MV-4-11 (cell line): ENCODE data around the gene S1PR5.
A peak's percentile ranks its signal among the peaks of the same experiment; 100 is the strongest.

Experiments used
- DNase-seq: peaks from one replicate; lab custom pipeline; 2025; lab: John Stamatoyannopoulos, UW

The S1PR5 gene

DNA sequence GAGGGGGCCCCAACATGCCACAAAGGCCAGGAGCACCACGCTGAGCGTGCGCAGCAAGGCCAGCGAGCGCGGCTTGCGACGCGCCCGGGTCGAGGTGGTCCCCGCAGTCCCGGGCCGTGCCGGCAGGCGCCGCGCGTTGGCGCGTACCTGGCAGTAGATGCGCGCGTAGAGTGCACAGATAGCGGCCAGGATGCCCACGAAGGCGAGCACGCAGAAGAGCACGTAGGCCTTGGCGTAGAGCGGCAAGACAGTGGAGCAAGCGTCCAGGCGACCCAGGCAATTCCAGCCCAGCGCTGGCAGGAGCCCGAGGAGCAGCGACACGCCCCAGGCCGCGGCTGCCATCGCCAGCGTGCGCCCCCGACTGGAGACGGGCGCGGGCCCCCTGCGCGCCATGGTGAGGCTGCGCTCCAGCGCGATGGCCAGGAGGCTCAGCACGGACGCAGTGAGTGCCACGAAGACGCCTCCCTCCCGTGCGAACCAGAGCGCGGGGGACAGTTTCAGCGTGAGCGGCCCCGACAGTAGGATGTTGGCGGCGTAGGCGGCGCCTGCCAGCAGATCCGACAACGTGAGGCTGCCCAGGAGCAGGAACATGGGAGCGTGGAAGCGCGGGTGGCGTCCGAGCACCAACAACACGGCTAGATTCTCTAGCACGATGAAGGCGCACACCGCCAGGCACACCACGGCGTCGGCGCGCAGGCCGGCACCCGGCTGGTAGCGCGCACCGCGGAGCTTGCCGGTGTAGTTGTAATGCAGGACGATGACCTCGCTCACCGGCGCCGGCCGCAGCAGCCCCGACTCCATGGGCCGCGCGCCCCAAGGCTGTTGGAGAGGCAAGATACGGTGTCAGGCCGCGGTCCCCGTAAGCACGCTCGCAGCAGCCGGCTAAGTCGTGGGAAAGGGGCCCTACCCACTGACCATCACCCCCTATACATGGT lies 2.8 kb downstream of the S1PR5 start:
- no peak for DNase-seq

DNA sequence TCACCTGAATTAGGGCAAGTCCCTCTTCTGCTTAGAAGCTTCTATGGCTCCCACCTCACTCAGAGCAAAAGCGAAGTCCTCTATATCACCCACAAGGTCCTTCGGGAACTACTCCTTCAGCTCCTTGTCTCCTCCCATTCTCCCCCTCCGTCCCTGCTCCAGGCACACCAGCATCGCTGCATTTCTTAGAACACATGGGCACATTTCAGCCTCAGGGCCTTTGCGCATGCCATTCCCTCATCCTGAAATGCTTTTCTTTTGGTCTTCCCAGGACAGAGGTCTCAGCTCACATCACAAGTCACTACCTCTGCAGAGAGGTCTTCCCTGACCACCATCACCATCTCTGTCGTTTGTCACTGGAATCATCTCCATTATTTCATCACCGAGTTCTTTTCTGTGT lies 4.0 kb downstream of the S1PR5 start:
- no peak for DNase-seq

DNA sequence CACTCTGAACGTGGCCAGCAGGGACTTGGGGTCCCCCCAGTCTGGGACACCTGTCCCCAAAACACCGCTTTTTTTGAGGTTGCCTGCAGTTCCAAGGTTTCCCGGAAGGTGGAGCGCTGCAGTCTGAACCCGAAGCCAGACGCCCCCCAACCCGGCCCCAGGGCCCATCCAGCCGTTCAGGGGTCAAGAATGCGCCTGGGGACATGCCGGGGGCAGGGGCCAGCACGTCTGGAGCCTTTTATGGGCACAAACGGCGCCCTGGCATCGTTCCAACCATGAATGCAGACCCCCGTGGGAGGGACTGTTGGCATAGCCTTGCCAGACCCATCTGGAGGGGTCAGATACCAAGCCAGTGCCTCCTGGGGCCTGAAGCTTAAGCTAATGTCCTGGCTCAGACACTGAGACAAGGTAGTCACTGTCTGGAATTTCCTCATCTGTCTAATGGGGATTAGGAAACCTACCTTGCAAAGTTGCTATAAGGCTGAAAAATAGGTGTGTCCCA lies 6.9 kb downstream of the S1PR5 start:
- no peak for DNase-seq

DNA sequence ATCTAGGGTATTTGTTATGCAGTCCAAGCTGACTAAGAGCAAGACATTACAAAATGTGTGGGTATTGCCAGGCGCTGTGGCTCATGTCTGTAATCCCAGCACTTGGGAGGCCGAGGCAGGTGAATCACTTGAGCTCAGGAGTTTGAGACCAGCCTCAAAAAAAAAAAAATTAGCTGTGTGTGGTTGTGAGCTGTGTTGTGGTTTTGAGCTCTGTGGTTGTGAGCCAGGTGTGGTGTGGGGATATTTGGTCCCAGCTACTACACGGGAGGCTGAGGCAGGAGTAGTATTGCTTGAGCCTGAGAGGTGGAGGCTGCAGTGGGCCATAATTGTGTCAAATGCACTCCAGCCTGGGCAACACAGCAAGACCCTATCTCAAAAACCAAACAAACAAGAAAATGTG lies 8.5 kb downstream of the S1PR5 start:
- peak; percentile 49 for DNase-seq

DNA sequence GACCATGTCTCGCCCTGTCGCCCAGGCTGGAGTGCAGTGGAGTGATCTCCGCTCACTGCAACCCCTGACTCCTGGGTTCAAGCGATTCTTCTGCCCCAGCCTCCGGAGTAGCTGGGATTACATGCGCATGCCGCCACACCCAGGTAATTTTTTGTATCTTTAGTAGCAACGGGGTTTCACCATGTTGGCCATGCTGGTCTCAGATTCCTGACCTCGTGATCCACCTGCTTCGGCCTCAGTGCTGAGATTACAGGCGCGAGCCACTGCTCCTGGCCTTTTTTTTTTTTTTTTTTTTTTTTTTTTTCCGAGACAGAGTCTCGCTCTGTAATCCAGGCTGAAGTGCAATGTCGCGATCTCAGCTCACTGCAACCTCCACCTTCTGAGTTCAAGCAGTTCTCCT lies 9.2 kb downstream of the S1PR5 start:
- DNase-seq: no peak

DNA sequence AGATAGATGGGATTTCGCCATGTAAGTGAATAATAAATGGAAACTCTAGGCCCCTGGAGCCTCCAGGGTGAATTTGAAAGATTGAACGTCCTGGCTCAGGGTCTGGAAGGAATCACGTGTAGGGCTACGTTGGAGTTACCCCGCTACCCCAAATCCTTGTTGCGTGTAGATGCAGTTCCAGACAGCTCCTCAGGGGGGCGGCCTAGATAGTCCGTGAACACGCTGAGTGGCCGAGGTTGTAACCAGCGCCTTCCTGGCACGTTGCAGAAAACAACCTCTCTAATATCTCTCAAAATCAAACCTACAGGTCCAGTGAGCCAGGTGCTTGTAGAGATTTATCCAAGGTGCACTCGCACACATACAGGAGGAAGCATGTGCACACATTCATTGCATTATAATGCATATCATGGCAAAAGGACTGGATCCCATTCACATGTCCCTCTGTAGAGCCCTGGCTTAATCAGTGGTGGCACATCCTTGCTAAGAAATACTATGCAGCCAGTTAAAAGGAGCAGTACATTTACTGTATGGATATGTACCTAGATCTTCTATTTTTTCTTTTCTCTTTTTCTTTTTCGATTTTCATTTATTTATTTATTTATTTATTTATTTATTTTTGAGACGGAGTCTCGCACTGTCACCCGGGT lies 11.5 kb downstream of the S1PR5 start:
- peak; percentile 74 for DNase-seq

DNA sequence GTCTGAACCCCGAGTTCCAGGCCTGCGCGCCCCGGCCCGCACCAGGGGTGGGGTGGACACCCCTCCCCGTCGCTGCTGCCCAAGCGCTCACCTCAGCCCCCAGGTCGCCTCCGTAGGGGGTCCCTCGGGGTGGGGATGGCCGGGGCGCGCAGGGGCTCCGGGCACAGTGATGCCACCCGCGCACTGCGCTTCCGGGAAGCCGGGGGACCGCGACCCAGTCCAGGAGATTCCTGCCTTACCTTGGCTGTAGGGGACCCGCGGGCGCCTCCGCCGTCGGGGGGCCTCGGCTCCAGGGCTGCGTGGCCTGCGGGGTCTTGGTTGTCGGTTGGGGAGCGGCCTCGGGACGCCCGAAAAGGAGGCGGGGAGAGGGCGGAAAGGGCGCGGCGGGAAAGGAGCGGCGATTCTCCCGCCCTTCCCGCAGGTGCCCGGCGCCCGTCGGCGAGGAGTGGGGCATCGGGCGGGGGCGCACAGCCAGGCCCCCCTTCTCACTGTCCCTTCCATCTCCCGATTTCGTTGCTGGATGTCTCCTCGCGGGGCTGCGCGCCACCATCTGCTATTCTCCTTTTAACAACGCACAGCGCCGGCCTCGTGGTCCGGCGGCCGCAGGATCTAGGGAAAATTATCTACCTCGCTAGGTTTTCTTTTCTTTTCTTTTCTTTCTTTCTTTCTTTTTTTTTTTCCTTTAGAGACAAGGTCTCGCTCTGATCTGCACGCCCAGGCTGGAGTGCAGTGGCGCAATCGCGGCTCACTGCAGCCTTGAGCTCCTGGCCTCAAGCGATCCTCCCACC lies 14.1 kb downstream of the S1PR5 start, which contains the start of gene KEAP1:
KEAP1 (minus strand) TSS at position 355 of the 788 bp plus-strand sequence. CDS start 3,323 bp downstream, outside the sequence.
- peak; percentile 73 for DNase-seq

DNA sequence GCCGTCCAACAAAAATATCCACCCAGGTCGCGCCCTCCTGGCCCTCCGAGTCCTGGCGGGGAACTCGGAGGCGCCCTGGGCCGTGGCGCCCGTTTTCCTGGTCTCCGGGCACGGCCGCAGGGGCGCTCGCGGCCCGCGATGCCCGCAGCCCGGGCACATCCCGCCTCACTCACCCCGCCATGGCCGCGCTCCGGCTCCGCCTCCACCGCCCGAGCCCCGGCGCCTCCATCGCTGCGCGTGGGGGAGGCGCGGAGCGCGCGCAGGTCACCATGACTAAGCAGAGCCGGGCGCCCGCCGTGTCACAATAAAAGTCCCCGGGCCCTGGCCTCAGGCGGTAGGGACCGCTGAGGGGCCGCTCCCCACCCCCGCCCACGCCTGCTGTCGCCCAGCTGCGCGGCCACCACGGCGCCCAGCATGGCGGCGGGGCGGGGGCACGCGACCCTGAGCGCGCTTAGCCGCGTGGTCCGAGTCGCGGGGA lies 14.7 kb downstream of the S1PR5 start:
- peak; percentile 95 for DNase-seq

DNA sequence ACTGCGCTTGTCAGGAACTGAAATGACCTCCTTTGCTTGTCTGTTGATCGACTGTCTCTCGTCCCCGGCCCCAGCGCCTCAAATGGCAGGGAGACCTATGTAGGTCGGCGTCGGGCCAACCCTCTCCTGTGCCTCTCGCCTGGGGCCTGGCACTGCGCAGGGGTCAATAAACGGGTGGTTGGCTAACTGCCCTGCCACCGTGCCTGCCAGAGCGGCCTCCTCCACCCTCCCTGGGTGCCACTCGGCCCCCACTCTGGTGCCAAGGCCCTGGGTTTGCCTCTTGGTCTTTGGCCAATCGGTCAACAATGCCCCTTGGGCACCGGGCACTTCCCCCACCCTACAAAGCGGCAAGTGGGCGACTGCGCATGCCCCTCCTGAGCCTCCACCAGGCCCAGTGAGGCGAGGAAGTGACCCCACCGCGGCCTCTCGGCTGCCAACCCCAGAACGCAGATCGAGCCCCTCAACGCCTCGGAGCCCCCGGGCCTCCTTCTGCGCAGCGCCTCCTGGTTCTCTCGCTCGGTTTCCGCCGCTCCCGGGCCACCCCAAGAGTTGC lies 15.2 kb downstream of the S1PR5 start:
- DNase-seq: peak; percentile 50

DNA sequence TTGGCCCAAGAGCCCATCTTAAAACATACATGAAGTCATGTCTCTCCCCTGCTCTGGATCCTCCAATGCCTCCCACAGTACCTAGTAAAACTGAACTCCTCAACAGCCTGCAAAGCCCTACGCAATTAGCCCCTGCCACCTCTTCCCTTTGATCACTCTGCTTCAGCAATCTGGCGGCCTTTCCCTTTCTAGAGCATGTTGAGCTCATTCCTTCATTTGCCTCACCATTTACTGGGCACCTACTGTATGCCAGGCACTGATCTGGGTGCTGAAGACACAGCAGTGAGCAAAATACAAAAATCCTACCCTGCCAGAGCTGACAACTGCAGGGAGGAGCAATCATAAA lies 17.0 kb downstream of the S1PR5 start:
- DNase-seq: no peak

DNA sequence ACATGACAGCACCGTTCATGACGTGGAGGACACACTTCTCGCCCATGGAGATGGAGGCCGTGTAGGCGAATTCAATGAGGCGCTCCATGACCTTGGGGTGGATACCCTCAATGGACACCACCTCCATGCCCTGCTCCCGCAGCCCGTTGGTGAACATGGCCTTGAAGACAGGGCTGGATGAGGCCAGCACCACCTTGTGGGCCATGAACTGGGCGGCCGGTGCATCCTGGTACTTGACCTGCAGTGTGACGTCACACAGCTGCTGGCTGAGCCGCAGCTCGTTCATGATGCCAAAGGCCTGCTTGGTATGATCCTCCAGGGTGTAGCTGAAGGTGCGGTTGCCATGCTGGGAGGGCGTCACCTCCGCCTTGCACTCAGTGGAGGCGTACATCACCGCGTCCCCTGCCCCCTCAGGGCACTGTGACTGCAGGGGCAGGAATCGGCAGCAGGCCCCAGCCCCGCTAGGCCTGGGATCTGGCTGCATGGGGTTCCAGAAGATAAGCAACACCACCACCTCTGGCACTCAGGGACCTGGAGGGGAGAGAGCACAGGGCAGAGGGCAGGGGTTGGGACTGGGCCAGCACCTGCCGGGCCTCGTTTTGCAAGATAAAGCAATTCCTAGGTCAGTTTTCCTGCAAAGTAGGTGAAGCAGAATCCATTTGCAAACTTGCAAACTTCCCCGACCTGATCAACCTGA lies 17.5 kb downstream of the S1PR5 start:
- DNase-seq: no peak

DNA sequence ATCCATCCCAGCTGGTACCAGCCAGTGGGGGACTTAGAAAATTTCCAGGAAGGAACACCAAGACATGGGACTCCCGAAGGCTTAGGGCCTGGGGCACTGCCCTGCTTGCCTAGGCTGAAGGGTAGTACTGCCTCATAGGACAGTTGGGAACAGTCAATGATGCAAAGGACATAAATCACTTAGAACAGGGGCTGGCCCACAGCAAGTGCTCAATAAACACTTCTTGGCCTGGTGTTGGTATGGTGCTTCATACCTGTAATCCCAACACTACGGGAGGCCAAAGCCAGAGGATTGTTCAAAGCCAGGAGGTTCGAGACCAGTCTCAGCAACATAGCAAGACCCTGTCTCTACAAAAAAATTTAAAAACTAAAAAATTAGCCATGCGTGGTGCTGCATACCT lies 19.9 kb downstream of the S1PR5 start:
- DNase-seq: no peak

DNA sequence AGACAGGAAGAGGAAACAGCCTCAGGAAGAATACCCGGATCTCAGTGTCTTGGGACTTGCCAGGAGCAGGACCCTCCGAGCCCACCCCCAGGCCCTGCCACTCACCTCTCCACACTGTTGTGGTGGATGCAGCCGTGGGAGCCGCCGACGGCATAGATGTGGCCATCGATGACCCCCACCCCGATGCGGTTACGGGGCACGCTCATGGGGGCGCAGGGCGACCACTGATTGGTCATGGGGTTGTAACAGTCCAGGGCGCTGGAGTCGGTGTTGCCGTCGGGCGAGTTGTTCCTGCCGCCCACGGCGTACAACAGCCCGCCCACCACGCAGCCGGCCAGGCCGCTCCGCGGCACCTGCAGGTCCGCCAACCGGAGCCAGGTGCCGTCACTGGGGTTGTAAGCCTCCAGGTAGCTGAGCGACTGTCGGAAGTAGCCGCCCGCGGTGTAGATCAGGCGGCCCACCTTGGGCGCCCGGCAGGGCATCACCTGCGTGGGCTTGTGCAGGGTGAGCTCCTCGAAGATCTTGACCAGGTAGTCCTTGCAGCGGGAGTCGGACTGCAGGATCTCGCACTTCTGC lies 25.7 kb downstream of the S1PR5 start:
- no peak for DNase-seq

DNA sequence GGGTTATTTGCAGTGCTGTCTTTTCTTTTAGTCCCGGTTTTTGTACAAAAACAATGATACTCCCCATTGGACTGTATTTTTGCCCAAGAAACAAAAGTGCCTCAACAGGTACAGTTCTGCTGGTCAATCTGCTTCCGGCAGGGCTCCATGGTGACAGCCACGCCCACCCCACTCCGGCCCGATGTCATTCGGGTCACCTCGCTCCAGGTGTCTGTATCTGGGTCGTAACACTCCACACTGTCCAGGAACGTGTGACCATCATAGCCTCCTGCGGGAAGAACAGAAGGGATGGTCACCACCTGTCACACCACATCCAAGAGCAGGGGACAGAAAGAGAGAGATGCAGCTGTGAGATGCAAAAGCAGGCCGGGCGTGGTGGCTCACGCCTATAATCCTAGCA lies 30.7 kb downstream of the S1PR5 start:
- DNase-seq: no peak

DNA sequence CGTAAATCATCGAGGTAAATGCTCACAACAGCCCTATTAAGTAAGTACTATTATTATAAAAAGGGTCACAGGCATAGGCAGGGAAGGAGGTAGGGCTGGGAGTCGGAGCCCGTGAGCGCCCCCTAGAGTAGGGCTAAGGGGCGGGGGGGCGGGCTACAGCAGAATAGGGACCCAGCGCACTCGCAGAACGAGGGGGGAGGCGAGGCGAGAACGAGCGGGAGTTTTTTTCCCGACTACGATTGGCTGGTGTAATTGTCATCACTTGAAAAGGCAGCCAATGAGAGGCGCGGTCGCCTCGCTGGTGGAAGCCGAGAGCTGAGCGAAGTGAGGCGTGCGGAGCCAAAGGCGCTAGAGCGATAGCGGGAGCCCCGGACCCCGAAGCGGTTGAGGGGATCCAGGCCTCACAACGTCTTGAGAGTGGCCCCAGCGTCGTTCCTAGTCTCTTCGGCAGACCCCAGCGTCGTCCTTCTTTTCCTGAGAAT lies 38.3 kb downstream of the S1PR5 start:
- DNase-seq: peak; percentile 96

DNA sequence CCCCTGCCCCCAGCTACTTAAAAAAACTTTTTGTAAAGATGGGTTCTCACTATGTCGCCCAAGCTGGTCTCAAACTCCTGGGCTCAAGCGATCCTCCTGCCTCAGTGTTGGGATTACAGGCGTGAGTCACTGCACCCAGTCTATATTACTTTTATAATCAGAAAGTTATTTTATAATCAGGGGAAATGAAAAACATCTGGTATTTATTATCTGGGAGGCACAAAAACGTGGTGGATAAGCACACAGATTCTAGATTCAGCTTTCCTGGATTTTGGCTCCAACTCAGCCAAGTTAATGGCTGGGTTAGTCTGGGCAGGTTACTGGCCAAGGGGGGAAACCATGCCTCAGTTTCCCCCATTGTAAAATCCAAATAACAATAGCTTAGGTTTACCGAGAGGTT lies 38.8 kb downstream of the S1PR5 start:
- DNase-seq: no peak

DNA sequence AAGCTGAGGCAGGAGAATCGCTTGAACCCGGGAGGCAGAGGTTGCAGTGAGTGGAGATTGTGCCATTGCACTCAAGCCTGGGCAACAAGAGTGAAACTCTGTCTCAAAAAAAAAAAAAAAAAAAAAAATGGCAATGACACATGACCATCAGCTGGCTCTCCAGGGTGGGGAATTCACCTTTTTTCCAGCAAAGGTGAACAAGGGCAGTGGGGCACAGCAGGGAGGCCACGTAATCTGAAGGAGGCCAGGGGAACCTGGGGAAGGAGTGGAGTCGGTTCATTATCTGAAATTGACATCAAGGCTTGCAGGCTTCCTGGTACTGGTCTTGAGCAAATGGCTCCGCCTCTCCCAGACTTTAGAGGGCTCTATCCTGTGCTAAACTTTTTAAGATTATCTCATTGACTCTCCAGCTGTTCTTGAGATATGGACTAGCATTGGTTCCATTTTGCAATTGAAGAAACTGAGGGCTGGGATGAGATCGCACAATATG lies 42.2 kb downstream of the S1PR5 start:
- DNase-seq: no peak

DNA sequence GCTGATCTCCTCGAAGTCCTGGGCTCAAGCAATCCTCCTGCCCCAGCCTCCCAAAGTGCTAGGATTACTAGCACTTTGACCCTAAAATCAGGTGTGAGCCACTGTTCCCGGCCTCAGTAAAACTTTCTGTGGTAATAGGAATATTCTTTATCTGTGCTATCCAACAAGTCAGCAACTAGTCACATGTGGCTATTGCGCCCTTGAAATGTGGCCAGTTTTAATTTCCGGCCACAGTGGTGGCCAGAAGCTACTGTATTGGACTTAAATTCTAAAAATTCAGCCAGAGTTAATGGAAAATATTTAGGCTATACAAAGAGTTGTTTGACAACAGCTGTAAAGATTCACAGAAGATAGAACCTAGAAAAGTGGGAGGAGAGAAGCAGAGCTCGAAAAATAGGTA lies 44.1 kb downstream of the S1PR5 start:
- DNase-seq: no peak

DNA sequence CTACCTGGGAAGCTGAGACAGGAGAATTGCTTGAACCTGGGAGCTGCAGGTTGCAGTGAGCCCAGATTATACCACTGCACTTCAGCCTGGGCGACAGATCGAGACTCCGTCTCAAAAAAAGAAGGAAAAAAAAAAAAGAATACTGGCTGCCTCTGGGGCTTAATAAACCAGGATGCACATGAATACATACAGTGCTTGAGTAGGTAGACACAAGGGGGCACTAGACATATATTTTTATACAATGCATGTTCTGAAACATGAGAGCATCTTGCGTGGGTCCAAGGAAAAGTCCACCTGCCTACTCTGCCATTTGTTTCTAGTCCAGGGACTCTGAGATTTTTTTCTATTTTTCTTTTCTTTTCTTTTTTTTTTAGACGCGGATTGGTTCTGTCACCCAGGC lies 45.3 kb downstream of the S1PR5 start:
- peak; percentile 73 for DNase-seq

DNA sequence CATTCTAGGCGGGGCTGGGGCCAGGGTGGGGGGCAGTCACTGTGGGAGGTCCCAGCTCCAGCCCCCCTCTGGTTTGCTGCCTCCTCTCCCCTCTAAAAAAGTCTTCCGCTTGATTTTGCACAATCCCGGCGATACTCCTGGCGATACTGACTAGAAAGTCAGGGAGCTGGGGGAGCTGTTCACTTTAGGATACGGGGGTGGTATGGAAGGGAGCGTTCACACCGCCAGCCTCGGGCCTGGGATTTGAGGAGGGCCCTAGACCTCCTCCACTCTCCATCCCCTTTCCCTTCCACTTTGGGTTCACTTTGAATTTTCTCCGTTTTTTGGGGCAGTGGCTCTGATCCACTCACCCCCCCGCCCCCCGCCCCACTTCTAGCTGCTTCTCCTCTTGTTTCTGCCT lies 49.1 kb downstream of the S1PR5 start:
- no peak for DNase-seq
